ENCODE measurements around the gene DBT.

- no peak for TF ChIP-seq CTCF (IDR thresholded peaks at IDR 0.05)
- TF ChIP-seq POLR2A (IDR thresholded peaks at IDR 0.05): no peak
Observed at GRCh38 chr1:100249155-100249536, 488 bp downstream of the DBT start.
